HG03442 (cell line): ENCODE results near the gene DEDD2.
A peak's percentile ranks its signal among the peaks of the same experiment; 100 is the strongest.

ENCODE experiments used
- ATAC-seq: cut with Tn5 transposase; IDR thresholded peaks from one replicate; pipeline ENCODE4 v1.9.1; 2021; ENCODE audit warnings: mild to moderate bottlenecking, moderate library complexity; ENCODE audit not compliant: unreplicated experiment

Gene DEDD2

DNA sequence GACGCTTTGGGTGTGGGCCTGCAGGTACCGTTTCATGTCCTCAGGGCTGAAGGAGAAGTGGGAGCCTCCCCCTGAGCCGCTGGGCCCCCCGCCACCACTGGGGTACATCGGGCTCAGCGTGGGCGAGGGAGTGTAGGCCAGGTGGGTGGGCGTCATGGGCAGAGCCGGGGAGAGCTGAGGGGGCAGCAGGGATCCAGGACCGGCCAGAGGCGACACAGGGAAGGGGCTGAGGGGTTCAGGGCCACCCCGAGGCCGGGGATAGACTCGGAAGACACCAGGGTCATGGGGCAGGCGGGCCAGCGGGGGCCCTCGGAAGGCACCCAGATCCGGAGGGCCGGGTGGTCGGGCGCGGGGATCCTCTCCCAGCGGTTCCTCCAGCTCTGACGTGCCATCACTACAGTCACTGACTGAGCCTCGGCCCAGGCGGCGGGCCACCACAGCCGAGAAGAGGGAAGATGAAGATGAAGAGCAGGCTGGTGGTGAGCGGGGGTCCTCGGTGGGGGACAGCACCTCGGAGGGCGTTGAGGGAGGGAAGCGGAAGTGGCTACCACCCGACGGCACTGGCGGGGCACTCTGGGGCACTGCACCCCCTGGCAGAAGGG lies 31.8 kb upstream of the DEDD2 start:
- no peak for ATAC-seq

DNA sequence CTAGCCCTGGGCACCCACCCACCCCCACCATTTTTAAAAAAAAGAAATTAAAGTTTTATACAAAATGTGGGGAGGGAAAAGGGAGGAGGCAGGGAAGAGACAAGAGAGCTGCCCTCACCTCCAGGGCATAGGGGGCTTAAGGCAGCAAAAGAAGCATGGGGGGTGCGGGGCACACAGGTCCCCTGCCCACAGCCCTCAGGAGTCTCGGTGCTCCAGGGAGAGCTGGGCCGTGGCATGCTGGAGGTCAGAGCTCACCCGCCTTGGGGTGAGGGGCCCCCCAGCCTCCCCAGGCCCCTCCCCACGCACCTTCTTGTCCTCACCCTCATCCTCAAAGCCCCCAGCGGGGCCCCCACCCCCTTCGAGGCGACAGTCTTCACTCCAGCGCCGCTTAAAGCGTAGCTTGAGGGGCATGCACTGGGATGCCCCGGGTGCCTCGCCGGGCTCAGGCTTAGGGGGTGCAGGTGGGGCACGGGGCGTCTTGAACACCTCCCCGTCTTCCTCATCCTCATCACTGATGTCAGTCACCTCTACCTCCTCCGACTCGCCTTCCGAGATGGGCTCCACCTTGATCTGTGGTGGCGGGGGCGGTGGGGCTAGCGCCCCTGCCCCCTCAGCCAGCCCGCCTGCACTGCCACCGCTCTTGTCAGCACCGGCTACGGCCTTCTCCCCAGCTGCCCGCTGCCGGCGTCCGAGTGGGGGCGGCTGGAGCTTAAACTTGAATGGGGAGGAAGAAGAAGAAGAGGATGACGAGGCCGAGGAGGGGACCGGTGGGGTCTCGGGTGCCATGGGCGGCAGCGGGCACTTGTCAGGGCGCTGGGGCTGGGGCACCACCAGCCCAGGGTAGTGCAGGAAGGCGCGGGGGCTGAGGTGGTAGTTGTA lies 31.0 kb upstream of the DEDD2 start:
- no peak for ATAC-seq

DNA sequence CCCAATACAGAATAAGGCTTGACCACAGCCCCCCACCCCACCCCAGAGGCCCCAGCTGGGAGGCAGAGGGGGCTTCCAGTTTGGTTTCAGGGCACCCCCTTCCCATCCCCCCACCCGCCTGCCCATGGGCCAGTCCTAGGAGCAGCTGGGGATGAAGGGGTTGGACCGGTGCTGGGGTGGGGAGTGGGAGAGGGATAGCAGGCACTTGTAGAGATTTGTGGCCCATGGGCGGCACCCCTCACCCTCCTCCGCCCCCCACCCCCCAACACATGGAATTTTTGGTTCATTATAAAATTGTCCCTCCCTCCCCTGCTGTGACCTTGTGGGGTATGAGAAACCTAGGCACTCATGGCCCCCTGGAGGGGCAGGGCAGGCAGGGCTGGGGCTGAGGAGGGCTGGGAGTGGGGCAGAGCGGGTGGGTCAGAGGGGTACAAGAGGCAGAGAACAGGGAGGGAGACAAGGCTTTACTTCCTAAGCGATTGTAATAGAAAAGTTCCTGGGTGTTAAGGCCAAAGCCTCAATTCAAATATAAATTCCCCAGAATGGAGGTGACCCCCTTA lies 30.2 kb upstream of the DEDD2 start:
- no peak for ATAC-seq

DNA sequence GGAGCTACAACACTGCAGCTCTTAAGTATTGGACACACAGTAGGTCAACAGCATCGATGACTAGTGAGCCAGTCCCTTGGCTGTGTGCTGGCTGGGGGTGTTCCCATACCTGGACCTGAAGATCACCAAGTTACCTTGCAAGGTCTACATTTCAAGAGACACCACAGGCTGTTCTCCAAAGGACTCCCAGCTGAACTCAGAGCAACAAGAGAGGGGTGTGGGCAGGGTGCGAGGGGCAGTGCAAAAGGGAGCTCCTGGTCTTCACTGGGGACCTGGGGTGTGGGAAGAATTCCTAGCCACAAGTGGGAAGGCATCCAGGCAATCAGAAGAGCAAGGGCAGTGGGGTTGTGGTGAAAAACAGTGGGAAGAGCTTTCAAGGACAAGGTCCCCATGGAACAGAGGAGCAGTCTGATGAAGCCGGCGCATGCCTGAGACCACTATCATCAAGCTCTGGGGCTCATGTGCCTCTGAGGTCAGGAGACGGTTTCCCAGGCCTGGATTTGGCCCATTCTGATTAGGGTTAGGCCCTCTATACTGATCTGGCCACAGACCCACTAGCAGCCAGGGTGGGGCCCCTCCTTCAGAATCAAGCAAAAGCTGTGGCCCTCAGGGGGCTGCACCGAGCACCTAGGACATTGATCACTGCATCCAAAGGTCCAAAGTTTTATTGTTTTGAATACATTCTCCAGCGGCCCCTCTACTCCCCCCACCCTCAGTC lies 29.6 kb upstream of the DEDD2 start:
- ATAC-seq = no peak

DNA sequence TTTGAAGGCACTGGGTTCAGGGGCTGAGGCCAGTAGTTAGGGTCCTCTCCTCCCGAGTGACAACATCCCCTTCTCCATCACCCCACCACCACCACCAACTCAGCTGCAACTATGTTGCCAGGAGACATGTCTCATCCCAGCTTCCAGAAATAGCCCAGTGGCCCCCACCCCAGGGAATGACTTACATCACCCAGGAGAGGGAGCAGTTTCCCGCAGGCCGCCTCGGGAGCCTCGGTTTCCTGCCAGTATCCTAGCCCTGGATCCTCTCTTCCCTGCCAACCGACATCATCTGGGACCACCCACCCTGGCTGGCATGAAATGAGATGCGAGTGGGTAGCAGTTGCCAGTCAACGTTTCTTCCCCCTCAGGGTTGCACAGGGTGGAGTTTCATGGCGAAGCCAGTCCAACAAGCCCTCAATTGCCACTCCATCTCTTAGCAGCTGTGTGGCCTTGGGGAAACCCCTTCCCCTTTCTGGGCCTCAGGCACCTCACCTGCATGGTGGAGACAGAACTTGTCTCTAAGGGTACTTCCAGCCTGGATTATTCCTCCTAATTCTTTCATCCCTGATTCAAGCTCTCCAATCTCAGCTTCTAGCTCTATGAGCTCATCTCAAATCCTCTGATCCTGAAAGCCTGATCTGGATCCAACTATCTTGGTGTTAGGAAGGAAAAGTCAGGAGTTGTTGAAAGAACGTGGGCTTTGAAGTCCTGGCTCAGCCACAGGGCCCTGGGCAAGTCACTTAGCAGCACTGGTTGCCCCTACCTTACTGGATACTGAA lies 28.9 kb upstream of the DEDD2 start:
- no peak for ATAC-seq

- no peak for ATAC-seq
These were observed 27.8 kb upstream of the DEDD2 start for GRCh38 chr19:42245231-42245630.

GRCh38 chr19:42244347-42245220 lies 27.1 kb upstream of the DEDD2 start:
- ATAC-seq = no peak

- ATAC-seq = peak; percentile 56
These were observed 25.3 kb upstream of the DEDD2 start, which contains the start of gene GSK3A for GRCh38 chr19:42242512-42243409. Gene GSK3A (minus strand): TSS chr19:42242602. CDS start chr19:42242465, 137 bp downstream.

- ATAC-seq = no peak
These were observed 24.6 kb upstream of the DEDD2 start for GRCh38 chr19:42242069-42242511.

- ATAC-seq = no peak
These were observed 23.8 kb upstream of the DEDD2 start for GRCh38 chr19:42241279-42241678.

GRCh38 chr19:42239544-42240220 lies 22.2 kb upstream of the DEDD2 start:
- no peak for ATAC-seq

GRCh38 chr19:42235181-42235580 lies 17.7 kb upstream of the DEDD2 start:
- ATAC-seq = no peak

DNA sequence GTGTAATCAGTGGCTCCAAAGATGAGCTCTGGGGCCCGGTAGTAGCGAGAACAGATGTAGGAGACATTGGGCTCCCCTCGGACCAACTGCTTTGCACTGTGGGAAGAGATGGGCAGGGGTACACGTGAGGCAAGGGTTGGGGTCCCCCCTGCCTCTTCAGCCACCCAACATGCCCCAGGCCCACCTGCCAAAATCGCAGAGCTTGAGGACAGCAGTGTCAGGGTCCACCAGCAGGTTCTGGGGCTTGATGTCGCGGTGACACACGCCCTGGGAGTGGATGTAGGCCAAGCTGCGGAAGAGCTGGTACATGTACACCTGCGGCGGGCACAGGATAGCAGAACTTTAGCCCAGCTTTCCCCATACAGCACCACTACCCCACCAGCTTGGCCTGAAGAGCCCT lies 16.9 kb upstream of the DEDD2 start:
- no peak for ATAC-seq

- no peak for ATAC-seq
These were observed 16.3 kb upstream of the DEDD2 start for GRCh38 chr19:42233678-42234292.

DNA sequence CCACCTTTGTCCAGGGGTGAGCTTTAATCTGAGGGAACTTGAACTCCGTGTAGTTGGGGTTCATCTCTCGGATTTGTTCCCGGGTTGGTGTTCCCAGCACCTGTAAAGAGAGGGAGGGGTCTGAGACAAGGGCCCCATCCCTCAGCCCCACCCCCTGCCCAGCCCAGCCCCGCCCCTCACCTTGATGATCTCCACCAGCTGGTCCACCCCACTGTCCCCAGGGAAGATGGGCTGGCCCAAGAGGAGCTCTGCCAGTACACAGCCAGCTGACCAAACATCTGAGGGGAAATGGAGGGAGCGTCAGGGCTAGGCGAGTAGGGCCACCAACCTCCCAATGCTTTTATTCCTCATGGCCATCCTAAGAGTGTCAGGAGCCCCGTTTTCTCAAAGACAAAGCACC lies 15.6 kb upstream of the DEDD2 start:
- no peak for ATAC-seq

DNA sequence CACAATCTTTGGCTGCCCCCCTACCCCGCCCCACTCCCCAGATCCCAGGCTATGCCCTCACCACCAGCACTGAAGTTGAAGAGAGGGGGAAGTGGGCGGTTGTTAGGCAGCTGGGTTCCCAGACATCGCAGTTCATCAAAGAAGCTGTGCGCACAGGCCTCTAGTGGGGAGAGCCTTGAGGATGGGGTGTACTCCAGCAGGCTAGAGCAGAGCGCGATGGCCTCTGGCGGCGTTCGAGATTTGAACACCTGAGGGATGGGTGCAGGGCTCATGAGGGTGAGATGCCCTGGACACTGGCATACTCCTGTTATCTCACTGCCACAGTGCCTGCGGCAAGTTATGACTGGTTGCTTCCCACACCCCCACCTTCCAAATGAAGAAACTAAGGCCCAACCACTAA lies 15.0 kb upstream of the DEDD2 start:
- ATAC-seq = no peak

- no peak for ATAC-seq
These were observed 13.1 kb upstream of the DEDD2 start for GRCh38 chr19:42230571-42230970.
